Thymus (tissue), 11 donors: ENCODE measurements around the gene S100A14. TPM values are rescaled to one million over a fixed set of nuclear protein-coding genes. Genes with fewer than 3 reads are reported as not detected.
A peak's percentile ranks its signal among the peaks of the same experiment; 100 is the strongest.
"Not testable (repeated sequence)": the region's sequence is repeated elsewhere in the genome, so short reads cannot be mapped to it uniquely, and the experiment has no call there.

ENCODE experiments used
- DNase-seq, 9 donors: peaks; one replicate each; pipeline ENCODE4 v3.0.0-alpha.2; 2013; ENCODE audit warnings: low spot score in 9 of 9, low read depth in 6 of 9, missing footprints in 1 of 9
- H3K27ac ChIP-seq, 2 donors: one replicate each; pipeline ENCODE4 v1.5.1; 2013; ENCODE audit warnings: control low read depth in 1 of 2, low read depth in 1 of 2, low read length in 1 of 2, mild to moderate bottlenecking in 1 of 2, moderate library complexity in 1 of 2
- H3K27me3 ChIP-seq, 2 donors: one replicate each; pipeline ENCODE4 v1.5.1; 2013; ENCODE audit warnings: low read length in 1 of 2; ENCODE audit not compliant: control insufficient read depth in 2 of 2, insufficient read depth in 1 of 2
- H3K36me3 ChIP-seq, 2 donors: one replicate each; pipeline ENCODE4 v1.5.1; 2013; ENCODE audit warnings: low read length in 1 of 2, mild to moderate bottlenecking in 1 of 2, moderate library complexity in 1 of 2; ENCODE audit not compliant: control insufficient read depth in 2 of 2, insufficient read depth in 2 of 2
- H3K4me1 ChIP-seq, 2 donors: one replicate each; pipeline ENCODE4 v1.5.1; 2013; ENCODE audit warnings: low read length in 2 of 2; ENCODE audit not compliant: control insufficient read depth in 2 of 2, insufficient read depth in 2 of 2
- H3K4me3 ChIP-seq, 2 donors: one replicate each; pipeline ENCODE4 v1.5.1; 2013; ENCODE audit warnings: low read length in 2 of 2, control low read depth in 1 of 2, mild to moderate bottlenecking in 1 of 2
- H3K9me3 ChIP-seq, 2 donors: one replicate each; pipeline ENCODE4 v1.5.1; 2013; ENCODE audit warnings: low read length in 1 of 2, mild to moderate bottlenecking in 1 of 2; ENCODE audit not compliant: control insufficient read depth in 2 of 2, insufficient read depth in 1 of 2
- WGBS: extraction: QIAGEN DNeasy Blood & Tissue Kit; methylation state at CpG from one replicate; pipeline ENCODE4 v1.1.7; 2013; 5-methylcytosine and 5-hydroxymethylcytosine counted together
- polyA plus RNA-seq: library from polyadenylated mRNA; stranded (reverse); fragments of 200-250 nt; gene quantifications from one replicate; pipeline ENCODE4 v1.2.3, GENCODE V29; 2013
- total RNA-seq: library from RNA; stranded (reverse); fragments of 120-200 nt; gene quantifications from one replicate; pipeline ENCODE4 v1.2.4, GENCODE V29; 2013
- donor health status: healthy.

The S100A14 gene
- total and polyA plus RNA-seq, 2 donors: 137 to 302 TPM

- no peak for DNase-seq
- H3K36me3 ChIP-seq: no peaks in the 10 kb centered on the region
- H3K4me1 ChIP-seq: no peaks in the 10 kb centered on the region
- peaks cover 0 to 7% of the 10 kb centered on the region in 2 donors for H3K27me3 ChIP-seq
- H3K9me3 ChIP-seq: no peaks in the 10 kb centered on the region
- WGBS: 94% methylated on average over 3 of the region's 3 CpGs
- no peak overlapping the region for H3K4me3 ChIP-seq
- H3K27ac ChIP-seq: no peak overlapping the region
Measured at GRCh38 chr1:153578936-153579335, 37.2 kb downstream of the S100A14 start.

GRCh38 chr1:153578490-153578889 is 37.6 kb downstream of the S100A14 start:
- no peaks in the 10 kb centered on the region for H3K4me1 ChIP-seq
- H3K27me3 ChIP-seq: peaks cover 0 to 7% of the 10 kb centered on the region in 2 donors
- no peaks in the 10 kb centered on the region for H3K9me3 ChIP-seq
- DNase-seq: no peak
- H3K27ac ChIP-seq: no peak overlapping the region
- H3K36me3 ChIP-seq: no peaks in the 10 kb centered on the region
- H3K4me3 ChIP-seq: no peak overlapping the region

GRCh38 chr1:153577624-153578051 is 38.5 kb downstream of the S100A14 start:
- 86% methylated on average over 9 of the region's 9 CpGs for WGBS
- Histone ChIP-seq H3K27ac (no peak overlapping the region), H3K9me3 (no peaks in the 10 kb centered on the region), H3K4me1 (no peaks in the 10 kb centered on the region), H3K4me3 (no peak overlapping the region), H3K36me3 (no peaks in the 10 kb centered on the region), H3K27me3 (peaks cover 0 to 7% of the 10 kb centered on the region in 2 donors)
- no peak for DNase-seq

- DNase-seq: no peak
- H3K4me1 ChIP-seq: no peaks in the 10 kb centered on the region
- no peaks in the 10 kb centered on the region for H3K9me3 ChIP-seq
- H3K27ac ChIP-seq: no peak overlapping the region
- no peaks in the 10 kb centered on the region for H3K36me3 ChIP-seq
- H3K27me3 ChIP-seq: peaks cover 0 to 7% of the 10 kb centered on the region in 2 donors
- H3K4me3 ChIP-seq: no peak overlapping the region
- 43% methylated on average over 4 of the region's 4 CpGs for WGBS
Measured at GRCh38 chr1:153577138-153577537, 39.0 kb downstream of the S100A14 start.

GRCh38 chr1:153575497-153575896 is 40.6 kb downstream of the S100A14 start:
- H3K4me1 ChIP-seq, H3K9me3 ChIP-seq, DNase-seq, H3K36me3 ChIP-seq, H3K27ac ChIP-seq, H3K4me3 ChIP-seq, H3K27me3 ChIP-seq: not testable (repeated sequence)
- WGBS: 96% methylated on average over 10 of the region's 10 CpGs

- not testable (repeated sequence) for H3K4me3 ChIP-seq, H3K4me1 ChIP-seq, H3K27ac ChIP-seq, DNase-seq, H3K36me3 ChIP-seq, H3K27me3 ChIP-seq, H3K9me3 ChIP-seq
- 93% methylated on average over 35 of the region's 35 CpGs for WGBS
Measured at GRCh38 chr1:153575081-153575491, 41.0 kb downstream of the S100A14 start.

- H3K27ac ChIP-seq: peak overlapping the region in 1 of 2 donors; percentile 54
- no peak for DNase-seq
- H3K27me3 ChIP-seq: peaks cover 0 to 7% of the 10 kb centered on the region in 2 donors
- no peak overlapping the region for H3K4me3 ChIP-seq
- H3K36me3 ChIP-seq: no peaks in the 10 kb centered on the region
- H3K9me3 ChIP-seq: no peaks in the 10 kb centered on the region
- 68% methylated on average over 3 of the region's 3 CpGs for WGBS
- H3K4me1 ChIP-seq: peaks cover 0 to 6% of the 10 kb centered on the region in 2 donors
Measured at GRCh38 chr1:153573351-153573750, 42.8 kb downstream of the S100A14 start.

- H3K9me3 ChIP-seq: no peaks in the 10 kb centered on the region
- 12% methylated on average over 3 of the region's 3 CpGs for WGBS
- H3K27ac ChIP-seq: no peak overlapping the region
- peak in 7 of 9 donors; percentile 30 to 78 (median 52) for DNase-seq
- peaks cover 0 to 3% of the 10 kb centered on the region in 2 donors for H3K27me3 ChIP-seq
- no peaks in the 10 kb centered on the region for H3K36me3 ChIP-seq
- H3K4me1 ChIP-seq: peaks cover 0 to 13% of the 10 kb centered on the region in 2 donors
- H3K4me3 ChIP-seq: no peak overlapping the region
Measured at GRCh38 chr1:153572569-153573015, 43.5 kb downstream of the S100A14 start.

- Histone ChIP-seq H3K4me3 (no peak overlapping the region), H3K36me3 (no peaks in the 10 kb centered on the region), H3K27me3 (peaks cover 0 to 2% of the 10 kb centered on the region in 2 donors), H3K4me1 (peaks cover 0 to 15% of the 10 kb centered on the region in 2 donors), H3K27ac (no peak overlapping the region), H3K9me3 (no peaks in the 10 kb centered on the region)
- 85% methylated on average over 7 of the region's 7 CpGs for WGBS
- no peak for DNase-seq
Measured at GRCh38 chr1:153571706-153572105, 44.4 kb downstream of the S100A14 start.

GRCh38 chr1:153570874-153571273 is 45.3 kb downstream of the S100A14 start:
- no peak for DNase-seq
- H3K27ac ChIP-seq: no peak overlapping the region
- WGBS: 98% methylated on average over 5 of the region's 5 CpGs

More at GRCh38 chr1:153570874-153571273, 45.3 kb downstream of the S100A14 start:
- Histone ChIP-seq H3K27me3 (no peaks in the 10 kb centered on the region), H3K9me3 (no peaks in the 10 kb centered on the region), H3K36me3 (no peaks in the 10 kb centered on the region), H3K4me3 (no peak overlapping the region), H3K4me1 (peaks cover 0 to 24% of the 10 kb centered on the region in 2 donors)
